NCI-H526 (cell line): Measurements from ENCODE around the gene NUP188.

ENCODE experiments used
- DNase-seq, 2 experiments: peaks; one replicate each; lab custom pipeline; 2025; lab: John Stamatoyannopoulos, UW

NUP188 gene

DNA sequence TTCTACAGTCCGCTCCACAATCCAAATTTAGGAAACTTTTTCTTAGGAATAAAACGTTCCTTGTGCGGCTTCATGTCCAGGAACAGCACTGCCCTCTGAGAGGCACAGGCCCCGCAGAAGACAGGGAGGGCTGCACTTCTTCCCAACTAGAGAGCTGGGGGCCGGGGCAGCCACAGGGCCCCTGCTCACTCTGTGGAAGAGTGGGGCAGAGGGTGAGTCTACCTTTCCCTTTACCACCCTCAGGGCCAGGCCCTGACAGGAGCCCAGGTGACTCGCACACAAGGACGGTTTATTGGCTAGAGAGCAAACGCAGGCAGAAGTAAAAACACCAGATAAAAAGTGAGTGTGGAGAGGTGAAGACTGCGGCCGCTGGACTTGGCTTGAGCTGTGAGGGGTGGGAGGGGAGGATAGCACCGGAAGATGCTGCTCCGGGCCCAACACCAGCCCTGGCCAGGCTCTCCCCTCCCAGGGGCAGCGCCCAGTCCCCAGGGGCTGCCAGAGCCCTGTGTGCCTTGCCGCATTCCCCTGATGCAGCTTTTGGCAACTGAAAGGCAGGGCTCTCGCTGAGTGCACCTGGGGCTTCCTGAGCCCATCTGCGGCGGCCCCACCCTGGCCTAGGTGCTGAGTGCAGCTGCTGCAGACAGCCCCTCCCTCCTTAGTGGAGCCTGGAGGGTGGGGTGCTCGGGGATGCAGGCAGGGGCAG lies 60.4 kb downstream of the NUP188 start:
- peak in 1 of 2 experiments; percentile 9 for DNase-seq

DNA sequence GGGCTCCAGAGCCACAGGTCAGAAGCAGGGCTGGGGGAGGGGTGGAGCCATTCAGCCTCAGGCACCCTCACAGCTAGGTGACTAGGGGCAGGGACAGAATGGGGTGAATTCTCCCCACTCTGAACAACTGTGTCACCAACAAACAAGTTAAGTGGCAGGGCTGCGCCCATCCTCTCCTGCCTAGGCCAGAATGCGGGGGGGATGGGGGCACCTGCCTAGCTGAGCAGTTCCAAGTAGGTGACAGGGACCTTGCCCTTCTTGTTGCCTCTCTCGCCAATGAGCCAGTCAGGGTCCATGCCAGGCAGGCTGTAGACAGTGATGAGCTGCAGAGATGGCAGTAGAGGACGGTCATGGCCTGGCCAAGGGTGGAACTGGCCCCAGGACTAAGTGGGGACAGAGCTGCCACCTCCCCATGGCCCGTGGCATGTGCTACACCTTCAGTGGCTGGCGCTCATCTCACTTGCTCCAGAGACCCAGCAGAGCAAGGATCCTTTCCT lies 61.0 kb downstream of the NUP188 start:
- DNase-seq = no peak

DNA sequence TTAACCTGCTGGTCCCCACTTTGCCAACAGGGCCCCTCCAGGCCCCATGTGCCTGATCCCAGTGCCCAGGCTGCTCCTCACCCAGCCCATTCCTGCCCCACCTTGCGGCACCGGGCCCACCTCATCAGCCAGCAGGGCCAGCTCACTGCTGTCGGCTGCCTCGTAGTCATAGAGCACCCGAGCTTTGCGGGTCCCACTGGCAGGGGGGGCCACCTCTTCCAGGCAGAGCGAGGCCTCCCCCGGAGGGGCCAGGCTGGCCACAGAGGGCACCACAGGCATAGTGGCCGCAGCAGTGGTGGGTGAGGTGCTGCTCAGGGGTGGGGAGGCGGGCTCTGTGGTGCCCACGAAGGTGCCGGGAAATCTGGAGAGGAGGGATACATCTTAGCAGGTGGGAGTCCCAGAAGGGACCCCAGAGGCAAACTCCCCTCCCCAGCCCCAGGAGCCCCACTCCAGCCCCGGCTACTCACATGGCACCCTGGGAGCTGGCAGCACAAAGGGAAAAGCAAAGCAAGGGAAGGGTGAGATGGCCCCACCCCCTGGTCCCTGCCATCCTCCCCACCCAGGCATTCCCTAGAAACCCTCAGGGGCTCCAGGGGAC lies 61.6 kb downstream of the NUP188 start:
- DNase-seq = no peak

DNA sequence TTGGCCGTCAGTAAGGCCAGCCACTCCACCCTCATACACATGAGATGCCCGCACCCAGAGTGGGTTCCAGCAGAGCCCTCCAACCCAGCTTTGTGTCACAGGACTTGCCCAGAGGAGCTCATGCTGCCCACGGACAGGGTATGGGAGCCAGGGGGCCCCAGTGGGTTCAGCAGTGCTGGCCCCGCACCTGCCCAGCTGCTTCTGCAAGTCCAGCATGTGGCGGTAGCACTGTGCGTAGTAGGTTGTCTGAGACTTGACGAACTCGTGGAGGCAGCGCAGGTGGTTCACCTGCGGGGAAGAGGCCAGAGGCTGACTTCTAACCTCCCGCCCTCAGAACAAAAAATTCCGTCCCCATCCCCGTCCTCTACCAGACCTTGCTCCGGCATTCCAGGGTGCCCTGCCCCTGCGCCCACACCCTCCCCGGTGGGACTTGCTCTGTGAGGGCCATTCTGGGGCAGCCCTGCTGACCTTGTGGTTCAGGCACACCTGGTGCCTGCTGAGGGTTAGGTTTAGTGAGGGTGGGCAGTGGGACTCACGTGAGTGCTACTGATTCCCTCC lies 62.2 kb downstream of the NUP188 start:
- no peak for DNase-seq

DNA sequence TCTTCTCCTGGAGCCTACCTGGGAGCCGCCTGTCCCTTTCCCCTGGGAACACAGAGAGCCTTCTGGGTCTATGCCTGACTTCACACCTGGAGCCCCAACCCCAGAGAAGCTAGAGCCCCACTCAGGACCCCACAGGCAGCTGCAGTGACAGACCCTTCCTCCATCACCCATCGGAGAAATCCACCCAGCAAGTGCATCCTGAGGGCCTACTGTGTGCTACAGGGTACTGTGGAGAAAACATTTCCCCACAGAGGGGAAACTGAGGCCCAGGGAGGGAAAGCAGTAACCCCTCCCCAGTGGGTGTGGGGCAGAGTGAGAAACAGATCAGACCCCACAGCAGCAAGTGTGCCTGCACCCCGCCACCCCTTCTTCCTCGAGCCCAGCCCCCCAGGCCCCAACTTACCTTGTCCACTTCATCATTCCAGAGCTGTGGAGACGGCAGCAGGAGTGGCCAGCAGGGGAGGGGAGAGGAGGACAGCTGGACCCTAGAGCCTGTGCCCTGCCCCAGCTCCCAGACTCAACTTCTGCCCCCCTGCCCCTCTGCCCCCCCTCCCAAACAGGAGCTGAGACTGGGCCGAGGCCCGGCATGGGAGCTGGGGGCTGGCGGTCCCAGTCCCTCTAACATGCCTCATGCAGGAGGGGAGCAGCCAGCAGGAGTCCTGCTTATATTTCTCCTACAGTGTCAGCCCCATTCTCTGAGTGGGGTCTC lies 62.9 kb downstream of the NUP188 start:
- no peak for DNase-seq

DNA sequence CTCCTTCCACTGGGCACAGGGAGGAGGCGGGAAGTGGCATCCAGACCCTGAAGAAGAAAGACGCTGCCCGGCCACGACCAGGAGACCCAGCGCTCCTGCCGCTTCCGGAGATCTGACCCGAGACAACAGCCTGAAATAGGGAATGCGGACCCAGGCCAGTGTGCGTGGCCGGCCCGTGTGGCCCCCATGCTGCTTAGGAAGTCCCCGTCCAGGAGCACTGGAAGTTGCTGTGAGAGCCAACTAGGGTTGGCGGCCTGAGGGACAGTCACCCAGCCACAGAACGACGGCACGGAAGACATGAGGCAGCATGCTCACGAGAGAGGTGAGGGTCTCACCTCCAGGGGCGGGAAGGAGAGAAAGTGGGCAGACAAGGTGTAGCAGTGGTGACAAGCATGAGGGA lies 63.7 kb downstream of the NUP188 start:
- DNase-seq = no peak

DNA sequence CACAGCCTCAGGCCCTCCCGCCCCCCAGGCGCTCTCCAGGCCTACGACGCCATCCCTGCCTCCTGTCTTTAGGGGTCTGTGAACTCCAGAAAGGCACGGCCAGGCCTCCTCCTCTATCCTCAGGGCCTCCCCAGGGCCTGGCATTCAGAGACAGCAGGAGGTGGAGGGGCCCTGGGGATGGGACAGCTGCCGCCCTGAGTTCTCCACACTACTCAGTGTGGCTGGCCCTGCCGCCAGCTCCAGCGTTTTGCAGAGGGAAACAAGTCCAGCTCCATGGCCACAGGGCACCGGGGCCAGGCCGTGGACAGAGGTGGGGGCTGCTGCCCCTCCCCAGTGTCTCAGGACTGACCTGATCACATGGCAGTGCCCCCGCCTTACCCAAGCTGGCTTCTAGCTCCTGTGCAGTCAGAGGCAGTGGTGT lies 64.3 kb downstream of the NUP188 start:
- no peak for DNase-seq

DNA sequence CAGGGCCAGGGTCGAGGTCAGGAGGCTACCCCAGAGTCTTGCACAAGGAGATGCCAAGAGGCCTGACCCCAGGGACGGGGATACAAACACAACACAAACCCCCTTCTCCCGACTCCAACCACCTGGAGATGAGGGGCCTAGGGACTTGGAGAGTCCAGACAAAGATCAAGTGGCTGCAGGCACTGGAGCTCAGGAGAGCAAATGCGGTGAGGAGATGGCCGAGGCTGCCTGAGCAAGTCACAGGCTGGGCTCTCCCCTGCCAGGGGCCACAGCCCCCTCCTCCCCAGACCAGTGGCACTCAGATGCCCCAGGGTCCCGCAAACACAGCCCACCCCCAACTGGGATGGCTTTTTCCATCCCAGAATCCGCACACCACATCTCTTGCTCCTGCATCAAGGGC lies 64.8 kb downstream of the NUP188 start:
- DNase-seq = no peak

DNA sequence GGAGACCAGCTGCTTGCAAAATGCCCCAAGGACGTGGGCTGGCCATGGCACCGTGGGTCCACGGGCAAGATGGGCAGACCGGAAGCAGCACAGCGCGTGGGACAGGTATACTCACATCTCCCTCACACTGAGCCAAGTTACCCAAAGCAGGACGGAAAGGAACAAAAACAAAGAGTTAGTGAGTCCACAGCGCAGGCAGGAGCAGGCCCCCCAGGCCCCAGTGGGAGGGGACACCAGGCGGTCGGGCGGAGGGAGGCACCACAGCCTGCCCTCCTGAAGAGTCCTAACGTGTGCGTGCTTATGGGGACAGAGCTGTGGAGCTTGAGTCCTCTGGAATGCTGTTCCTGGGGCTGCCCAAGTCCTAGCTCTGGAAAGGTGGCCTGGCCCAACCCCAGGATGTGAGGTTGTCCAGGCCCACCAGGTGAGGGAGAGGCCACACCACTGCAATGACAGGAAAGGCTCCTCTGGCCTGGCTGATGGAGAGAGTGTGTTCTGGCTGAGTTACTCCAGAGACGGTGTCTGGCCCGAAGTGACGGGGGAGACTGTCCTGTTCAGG lies 65.5 kb downstream of the NUP188 start:
- DNase-seq = no peak

DNA sequence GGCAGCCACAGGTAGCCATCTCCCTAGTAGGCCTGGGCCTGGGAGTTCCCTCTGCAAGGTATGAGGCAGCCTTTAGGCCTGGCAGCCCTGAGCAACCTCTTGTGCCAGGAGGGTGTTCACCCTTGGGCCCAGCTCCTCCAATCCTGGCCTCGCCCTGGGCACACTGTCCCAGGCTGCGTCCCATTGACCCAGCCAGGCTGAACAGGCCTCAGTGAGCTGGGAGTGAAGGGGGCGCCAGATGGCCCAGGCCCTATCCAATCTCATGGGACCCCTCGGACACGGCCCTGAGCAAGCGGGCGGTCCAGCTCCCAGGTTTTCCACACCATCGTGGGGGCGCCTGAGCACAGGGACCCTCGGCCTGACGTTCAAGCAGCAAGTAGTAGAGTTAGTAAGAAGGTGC lies 66.2 kb downstream of the NUP188 start:
- DNase-seq = no peak

DNA sequence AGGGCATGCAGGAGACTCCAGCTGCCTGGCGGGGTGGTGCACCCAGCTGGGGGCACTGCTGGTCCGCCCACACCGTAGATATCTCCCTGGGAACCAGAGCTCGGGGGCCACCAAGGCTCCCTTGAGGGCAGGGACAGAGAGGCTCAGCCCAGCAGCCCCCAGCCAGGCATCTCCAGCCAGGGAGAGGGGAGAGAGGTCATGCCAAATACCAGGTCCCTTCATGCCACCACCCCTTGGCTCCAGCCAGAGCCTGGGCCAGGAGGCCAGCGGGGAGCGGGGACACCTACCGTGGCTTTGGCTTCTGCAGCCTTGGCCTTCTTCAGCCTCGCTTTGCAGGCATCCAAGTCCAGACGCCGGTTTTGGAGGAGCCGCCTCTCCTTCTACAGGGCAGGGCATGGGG lies 66.6 kb downstream of the NUP188 start:
- DNase-seq = no peak

DNA sequence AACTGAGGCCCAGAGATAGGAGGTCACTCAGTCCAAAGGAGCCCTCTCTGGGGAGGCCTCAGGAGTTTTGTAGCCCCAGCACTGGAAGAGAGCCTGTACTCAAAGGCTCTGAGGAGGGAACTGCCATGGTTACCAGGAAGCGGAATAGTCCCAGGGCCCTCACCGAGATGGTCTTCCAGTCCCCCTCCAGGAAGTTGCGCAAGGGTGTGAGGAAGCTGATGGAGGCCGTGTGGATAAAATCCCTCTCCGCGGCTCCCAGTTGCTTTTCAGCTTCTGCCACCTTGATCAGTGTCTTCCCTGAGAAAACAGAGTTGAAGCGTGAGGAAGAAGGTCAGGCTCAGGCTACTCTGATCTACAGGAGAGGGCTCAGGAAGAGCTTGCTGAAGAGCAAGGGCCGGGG lies 67.1 kb downstream of the NUP188 start:
- DNase-seq = no peak

DNA sequence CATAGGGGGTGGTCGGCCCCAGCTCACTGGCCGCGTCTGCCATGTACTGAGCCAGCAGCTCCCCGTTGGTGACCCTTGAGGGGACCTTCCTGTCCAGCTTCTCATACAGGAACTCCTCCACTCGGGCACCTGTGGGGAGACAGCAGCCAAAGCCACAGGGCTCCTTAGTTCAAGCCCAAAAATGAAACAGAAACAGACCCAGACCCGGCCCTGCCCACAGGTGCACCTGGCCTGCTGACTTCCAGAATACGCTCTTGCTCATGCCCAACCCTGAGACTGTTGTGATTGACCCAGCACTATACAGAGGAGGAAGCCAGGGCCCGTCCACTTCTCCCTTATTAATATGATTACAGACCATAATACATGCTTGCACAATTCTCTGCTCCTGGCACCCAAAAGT lies 73.6 kb downstream of the NUP188 start:
- DNase-seq = no peak

DNA sequence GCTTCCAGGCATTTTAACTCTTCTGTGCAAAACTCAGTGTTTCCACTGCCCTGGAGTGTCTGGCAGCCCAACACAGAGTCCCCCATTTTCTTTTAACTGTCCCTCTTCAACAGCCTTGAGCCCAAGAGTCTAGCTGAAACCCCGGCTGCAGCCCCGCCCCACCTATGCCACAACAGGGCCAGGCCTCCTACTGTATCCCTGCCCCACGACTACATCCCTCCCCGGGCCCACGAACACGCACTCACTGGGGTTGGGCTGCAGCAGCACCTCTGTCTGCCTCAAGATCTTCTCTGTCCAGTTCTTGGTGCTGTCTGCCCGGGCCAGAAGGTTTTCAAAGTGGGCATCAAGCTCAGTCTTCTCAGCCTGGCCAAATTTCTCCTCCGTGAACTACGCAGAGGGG lies 74.5 kb downstream of the NUP188 start:
- DNase-seq = no peak

DNA sequence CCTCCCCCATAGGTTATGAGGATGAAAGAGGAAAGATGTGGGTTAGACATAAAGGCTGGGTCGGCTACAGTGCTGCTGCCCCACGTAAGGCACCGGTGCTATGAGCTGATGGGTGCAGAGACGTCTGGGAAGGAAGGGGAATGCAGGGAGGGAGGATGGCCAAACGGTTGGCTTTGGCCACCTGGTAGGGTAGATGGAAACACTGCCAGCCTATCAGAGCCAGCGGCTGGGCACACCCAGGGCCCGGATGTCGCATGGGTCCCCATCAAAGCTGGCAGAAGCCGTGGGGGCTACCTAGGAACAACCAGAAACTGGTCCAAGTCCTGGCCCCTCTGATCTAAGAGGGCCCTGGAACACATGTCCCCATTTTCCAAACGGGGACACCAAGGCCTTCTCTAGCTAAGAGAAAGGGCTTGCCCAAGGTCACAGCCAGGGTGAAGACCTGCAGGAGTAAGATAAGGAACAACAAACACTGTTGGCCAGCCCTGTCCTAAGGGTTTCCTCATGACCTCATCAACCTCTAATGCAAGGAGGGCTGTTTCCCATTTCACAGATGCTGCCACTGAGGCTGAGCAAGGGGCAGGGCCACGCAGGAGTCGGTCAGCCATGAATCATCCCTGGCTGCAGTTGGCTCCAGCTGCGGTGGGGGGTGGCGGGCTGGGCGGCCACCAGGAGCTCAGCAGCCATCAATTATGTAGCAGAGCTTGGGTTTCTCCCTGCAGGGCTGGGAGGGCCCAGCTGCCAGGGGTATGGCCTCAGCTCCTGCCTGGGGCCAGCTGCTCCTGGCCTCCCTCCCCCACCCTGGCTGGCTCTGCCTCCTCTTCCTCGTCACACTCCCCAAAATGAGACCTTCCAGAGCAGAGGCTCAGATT lies 75.8 kb downstream of the NUP188 start:
- no peak for DNase-seq

DNA sequence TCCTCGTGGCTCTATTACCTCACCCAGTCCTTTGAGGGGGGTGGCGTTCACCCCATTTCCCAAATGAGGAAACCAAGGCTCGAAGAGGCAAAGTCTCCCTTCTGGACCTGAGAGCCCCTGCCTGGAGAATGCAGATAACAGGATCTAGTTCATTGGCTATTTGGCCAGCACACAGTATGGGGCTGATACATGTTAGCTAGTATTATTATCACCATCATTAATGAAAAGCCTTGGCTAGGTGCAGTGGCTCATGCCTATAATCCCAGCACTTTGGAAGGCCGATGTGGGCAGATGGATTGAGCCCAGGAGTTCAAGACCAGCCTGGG lies 76.4 kb downstream of the NUP188 start:
- no peak for DNase-seq

DNA sequence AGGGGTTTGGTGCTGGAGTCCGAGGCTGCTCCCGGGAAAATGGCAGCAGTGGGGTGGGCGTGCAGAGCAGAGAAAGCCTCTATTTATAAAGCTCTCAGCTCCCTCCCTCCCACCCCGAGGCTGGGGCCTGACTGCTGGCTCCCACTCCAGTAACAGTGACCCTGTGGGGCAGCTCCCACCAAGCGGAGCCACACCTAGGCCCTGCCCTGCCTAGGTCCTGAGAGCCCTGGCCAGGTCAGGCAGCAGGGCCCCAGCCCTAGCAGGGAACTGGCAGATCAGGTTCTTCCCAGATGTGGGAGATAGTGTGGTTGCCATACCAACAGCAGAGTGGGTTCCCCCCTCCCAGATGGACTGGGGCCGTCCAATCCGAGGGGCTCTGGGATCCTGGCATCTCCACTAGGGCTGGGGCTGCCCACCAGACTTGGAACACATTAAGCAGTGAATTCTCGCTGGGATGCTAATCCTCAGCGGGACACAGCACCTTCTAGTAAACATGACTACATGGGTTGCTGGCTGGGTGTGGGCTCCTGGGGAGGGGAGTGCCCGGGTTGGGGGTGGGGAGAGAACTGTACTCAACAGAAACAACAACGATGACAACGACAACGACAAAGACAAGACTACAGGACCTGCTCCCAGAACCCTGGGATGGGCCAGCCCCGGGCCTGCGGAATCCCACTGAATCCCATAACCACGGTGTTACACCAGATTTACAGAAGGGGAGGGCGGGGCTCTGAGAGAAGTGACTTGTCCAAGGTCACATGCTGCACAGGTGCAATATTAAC lies 79.1 kb downstream of the NUP188 start:
- DNase-seq = peak; percentile 33 to 56

DNA sequence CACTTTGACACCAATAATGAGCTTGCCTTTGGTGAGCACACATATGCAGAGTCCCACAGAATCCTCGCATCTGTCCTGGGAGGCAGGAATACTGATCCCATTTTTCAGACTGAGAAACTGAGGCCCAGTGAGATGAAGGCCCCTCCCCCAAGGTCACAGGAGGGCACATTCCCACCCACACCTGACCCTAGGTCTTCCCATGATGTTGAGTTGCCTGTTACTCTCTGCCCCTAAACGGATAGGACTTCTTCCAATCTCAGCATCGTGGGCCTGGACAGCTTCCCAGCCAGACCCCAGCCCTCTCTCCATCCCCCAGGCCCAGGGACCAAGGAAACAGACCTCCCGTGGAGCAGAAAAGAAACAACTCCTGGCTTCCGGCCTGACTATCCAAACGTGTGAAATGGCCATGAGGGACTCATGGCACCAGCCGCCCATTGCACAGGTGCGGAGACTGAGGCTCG lies 79.8 kb downstream of the NUP188 start:
- no peak for DNase-seq

DNA sequence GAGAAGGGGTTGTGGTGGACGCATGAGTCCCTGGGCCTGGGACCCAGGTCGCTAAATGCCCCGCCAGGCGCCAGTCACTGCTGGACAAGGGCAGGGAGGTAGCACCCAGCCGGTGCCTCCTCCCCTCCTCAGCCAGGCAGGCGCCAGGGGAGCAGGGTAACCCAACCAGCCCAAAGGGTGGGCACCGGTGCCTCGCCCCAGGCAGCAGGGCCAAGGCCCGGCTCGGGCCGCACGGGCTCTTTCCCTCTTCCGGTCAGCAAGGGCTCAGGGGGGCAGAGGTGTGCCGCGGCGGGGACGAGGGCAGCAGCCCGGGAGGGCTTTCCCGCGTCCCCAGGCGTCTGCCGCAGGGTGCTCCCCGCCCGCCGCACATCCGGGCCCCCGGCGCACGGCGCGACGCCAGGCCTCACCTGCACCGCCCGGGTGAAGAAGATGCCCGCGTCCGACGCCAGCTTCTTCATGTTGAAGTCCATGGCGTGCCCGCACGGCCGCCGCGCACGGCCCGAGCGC lies 80.2 kb downstream of the NUP188 start:
- DNase-seq = peak in 1 of 2 experiments; percentile 72

DNA sequence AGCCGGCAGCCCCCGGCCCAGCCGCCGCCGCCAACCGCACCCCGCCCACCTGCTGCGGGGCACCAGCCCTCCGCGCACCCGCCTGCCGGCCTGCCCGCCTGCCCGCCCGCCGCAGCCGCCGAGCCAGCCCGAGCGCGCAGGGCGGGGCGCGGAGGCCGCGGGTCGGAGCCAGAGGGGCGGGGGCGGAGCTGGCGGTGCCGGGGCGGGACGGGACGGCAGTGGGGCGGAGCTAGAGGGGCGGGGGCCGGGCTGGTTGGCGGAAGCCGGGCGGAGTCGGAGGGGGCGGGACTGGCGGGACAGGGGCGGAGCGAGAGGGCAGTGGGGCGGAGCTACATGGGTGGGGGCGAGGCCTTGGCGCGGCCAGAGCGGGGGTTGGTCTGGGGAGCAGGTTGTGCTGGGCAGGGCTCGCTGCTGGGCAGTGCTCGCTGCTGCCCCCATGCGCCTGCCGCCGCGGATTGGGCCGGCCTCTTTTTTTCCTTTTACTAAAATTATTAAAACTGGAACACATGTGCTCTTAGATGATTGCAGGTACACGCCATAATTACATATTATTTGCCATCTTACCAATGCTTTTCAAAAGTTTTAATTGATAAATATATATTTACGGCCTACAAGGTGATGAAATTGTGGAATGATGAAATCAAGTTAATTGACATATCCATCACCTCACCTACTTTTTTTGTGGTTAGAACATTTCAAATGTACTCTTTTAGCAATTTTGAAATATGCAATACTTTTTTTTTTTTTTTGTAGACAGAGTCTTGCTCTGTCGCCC lies 80.9 kb downstream of the NUP188 start, which contains the start of gene SH3GLB2:
TSS of gene SH3GLB2 (minus strand) at position 140 of the 775 bp plus-strand sequence. CDS start 177 bp downstream, outside the sequence.
- DNase-seq = peak; percentile 50 to 83
